ENCODE measurements around the gene WDR5.

GRCh38 chr9:134169724-134170401, 34.0 kb downstream of the WDR5 start:
- TF ChIP-seq CTCF (IDR thresholded peaks at IDR 0.05; ENCODE audit: poor library complexity) = no peak
- no peak for TF ChIP-seq EZH2phosphoT487 (IDR thresholded peaks at IDR 0.05; ENCODE audit: low read depth, severe bottlenecking, unreplicated experiment)

All from hepatocyte (in vitro differentiated cells).